A549 (cell line): Measurements from ENCODE around the gene FDCSP. TPM values are rescaled to one million over a fixed set of nuclear protein-coding genes. Genes with fewer than 3 reads are reported as not detected.
"Not testable (repeated sequence)": the region's sequence is repeated elsewhere in the genome, so short reads cannot be mapped to it uniquely, and the experiment has no call there.

Source experiments
- ATAC-seq, 2 experiments: fragments of 200-7000 bp in 1 of 2; fragments of >200 bp in 1 of 2; cut with Nextera tagmentation in 1 of 2; cut with Tn5 transposase in 1 of 2; 3 replicates each; pipeline versions ENCODE4 v1.8.0 to v1.9.1; 2018 to 2020; ENCODE audit warnings: mild to moderate bottlenecking in 1 of 2, moderate library complexity in 1 of 2
- CTCF ChIA-PET: fragments of 300-600 bp; sonication (Branson Sonifier 250); formaldehyde crosslinking; extraction: SDS; loops from one replicate; lab custom pipeline; 2021; ENCODE audit warnings: antibody characterized with exemption, inconsistent platforms; lab: Yijun Ruan, JAX
- POLR2A ChIA-PET: fragments of 350-600 bp; formaldehyde crosslinking; extraction: SDS; loops from one replicate; lab custom pipeline; 2021; ENCODE audit warnings: antibody characterized with exemption, inconsistent platforms; lab: Yijun Ruan, JAX
- DNase-seq, 2 experiments: peaks; one replicate each; pipeline versions ENCODE4 v3.0.0 to v3.0.0-alpha.2; 2011 to 2016; ENCODE audit warnings: low read depth in 1 of 2, low spot score in 1 of 2
- FAIRE-seq: peaks from 2 replicates; lab custom pipeline; 2011; peaks lifted over from hg19 to GRCh38; lab: Jason Lieb, UNC
- H3K27ac ChIP-seq, 2 experiments: fragments of >200 bp; sonication (Bioruptor Twin); formaldehyde crosslinking; 3 replicates each; pipeline ENCODE4 v1.5.1; 2016 to 2017
- H3K4me1 ChIP-seq: fragments of >200 bp; sonication (Bioruptor Twin); formaldehyde crosslinking; 3 replicates; pipeline ENCODE4 v1.6.1; 2016
- H3K4me2 ChIP-seq: fragments of >200 bp; sonication (Bioruptor Twin); formaldehyde crosslinking; 3 replicates; pipeline ENCODE4 v1.6.1; 2016
- H3K4me3 ChIP-seq: fragments of >200 bp; sonication (Bioruptor Twin); formaldehyde crosslinking; 3 replicates; pipeline ENCODE4 v1.5.1; 2016
- H3K9me3 ChIP-seq: fragments of >200 bp; sonication (Bioruptor Twin); formaldehyde crosslinking; 3 replicates; pipeline ENCODE4 v1.6.1; 2016
- CBX2 ChIP-seq: fragments of 200-600 bp; sonication (generic); IDR thresholded peaks from 2 replicates; pipeline ENCODE4 v1.6.1; 2016; ENCODE audit warnings: low read depth, mild to moderate bottlenecking, borderline replicate concordance
- CHD2 ChIP-seq: fragments of 150-350 bp; IDR thresholded peaks from 2 replicates; pipeline ENCODE4 v1.6.1; 2014; ENCODE audit warnings: low read length; ENCODE audit not compliant: partially characterized antibody
- FOSB ChIP-seq: fragments of 250-450 bp; sonication (Bioruptor Pico); IDR thresholded peaks from 2 replicates; pipeline ENCODE4 v1.5.0; 2020; ENCODE audit warnings: mild to moderate bottlenecking, moderate library complexity
- FOSL2 ChIP-seq, 2 experiments: fragments of 450-650 bp in 1 of 2; fragments of >200 bp in 1 of 2; sonication (Bioruptor Twin) in 1 of 2; formaldehyde crosslinking; IDR thresholded peaks; 2 replicates each; pipeline versions ENCODE4 v1.5.0 to v1.6.1; 2016 to 2020; ENCODE audit warnings: mild to moderate bottlenecking in 1 of 2, moderate library complexity in 1 of 2
- FOXS1 ChIP-seq: fragments of 250-450 bp; sonication (Bioruptor Pico); IDR thresholded peaks from 2 replicates; pipeline ENCODE4 v1.5.0; 2020; ENCODE audit warnings: mild to moderate bottlenecking, moderate library complexity
- GATA3 ChIP-seq: IDR thresholded peaks from 2 replicates; pipeline ENCODE4 v1.6.1; 2012; ENCODE audit warnings: borderline replicate concordance
- HOXB13 ChIP-seq: fragments of 250-450 bp; sonication (Bioruptor Pico); IDR thresholded peaks from 2 replicates; pipeline ENCODE4 v1.5.0; 2020; ENCODE audit warnings: low read depth, mild to moderate bottlenecking, moderate library complexity
- HOXB5 ChIP-seq: fragments of 250-450 bp; sonication (Bioruptor Pico); IDR thresholded peaks from 2 replicates; pipeline ENCODE4 v1.5.0; 2020; ENCODE audit warnings: mild to moderate bottlenecking, moderate library complexity
- JUNB ChIP-seq: fragments of >200 bp; sonication (Bioruptor Twin); formaldehyde crosslinking; IDR thresholded peaks from 2 replicates; pipeline ENCODE4 v1.6.1; 2016
- MAFK ChIP-seq: fragments of 450-650 bp; IDR thresholded peaks from 2 replicates; pipeline ENCODE4 v1.6.1; 2014; ENCODE audit not compliant: partially characterized antibody
- MAZ ChIP-seq: fragments of 150-350 bp; IDR thresholded peaks from 2 replicates; pipeline ENCODE4 v1.6.1; 2014; ENCODE audit warnings: antibody characterized with exemption, low read depth, low read length, borderline replicate concordance
- MYC ChIP-seq: IDR thresholded peaks from 2 replicates; pipeline ENCODE4 v1.6.1; 2012; ENCODE audit warnings: mild to moderate bottlenecking, inconsistent platforms, low read length, improper control_type of control experiment, borderline replicate concordance
- NR3C1 ChIP-seq: fragments of >200 bp; sonication (Bioruptor Twin); formaldehyde crosslinking; IDR thresholded peaks from 3 replicates; pipeline ENCODE4 v1.6.1; 2017
- POLR2A ChIP-seq: IDR thresholded peaks from 2 replicates; pipeline ENCODE4 v1.6.1; 2012; ENCODE audit warnings: mild to moderate bottlenecking, low read length
- POLR2AphosphoS2 ChIP-seq: conservative IDR thresholded peaks from 2 replicates; pipeline ENCODE4 v1.6.1; 2012; ENCODE audit warnings: low read length, improper control_type of control experiment, inconsistent platforms
- RCOR1 ChIP-seq: fragments of 150-350 bp; IDR thresholded peaks from 2 replicates; pipeline ENCODE4 v1.6.1; 2014; ENCODE audit warnings: antibody characterized with exemption, low read length, low read depth
- RNF2 ChIP-seq: fragments of 200-600 bp; sonication (generic); IDR thresholded peaks from 2 replicates; pipeline ENCODE4 v1.6.1; 2016; ENCODE audit warnings: low read depth, mild to moderate bottlenecking, antibody characterized with exemption, moderate library complexity, borderline replicate concordance
- SMC3 ChIP-seq: fragments of >200 bp; sonication (Bioruptor Twin); formaldehyde crosslinking; IDR thresholded peaks from 3 replicates; pipeline ENCODE4 v1.6.1; 2018; ENCODE audit warnings: inconsistent platforms
- TFCP2L1 ChIP-seq: fragments of 250-450 bp; sonication (Bioruptor Pico); IDR thresholded peaks from 2 replicates; pipeline ENCODE4 v1.5.0; 2021; ENCODE audit warnings: mild to moderate bottlenecking
- TP53 ChIP-seq: fragments of 250-450 bp; sonication (Bioruptor Pico); IDR thresholded peaks from 2 replicates; pipeline ENCODE4 v1.5.0; 2021; ENCODE audit warnings: mild to moderate bottlenecking, moderate library complexity
- ZFP36 ChIP-seq: fragments of 450-650 bp; IDR thresholded peaks from 2 replicates; pipeline ENCODE4 v1.6.1; 2014; ENCODE audit warnings: borderline replicate concordance; ENCODE audit not compliant: partially characterized antibody
- ZNF302 ChIP-seq: fragments of 250-450 bp; sonication (Bioruptor Pico); IDR thresholded peaks from 2 replicates; pipeline ENCODE4 v1.9.0; 2021; ENCODE audit warnings: inconsistent platforms, mild to moderate bottlenecking, moderate library complexity
- WGBS: methylation state at CpG from one replicate; pipeline ENCODE4 v1.1.6; 2017; ENCODE audit errors: missing lambda C conversion rate; 5-methylcytosine and 5-hydroxymethylcytosine counted together
- polyA plus RNA-seq, 4 experiments: library from polyadenylated mRNA; depleted of rRNA in 3 of 4; stranded (reverse); fragments of >200 nt; fragmentation: RNase III in 1 of 4; extraction: RNeasy Plus Mini Kit Qiagen cat#74134 plus additional on column Dnase treatment in 1 of 4; gene quantifications; 2 replicates in 3 of 4; 3 replicates in 1 of 4; pipeline ENCODE4 v1.2.3, GENCODE V29; 2011 to 2017
- TF ChIP-seq, protein P1 (sequence below): fragments of >200 bp; sonication (Bioruptor Twin); formaldehyde crosslinking; IDR thresholded peaks from 3 replicates; pipeline ENCODE4 v1.6.1; 2016
- TF ChIP-seq, protein P2 (sequence below): IDR thresholded peaks from 2 replicates; pipeline ENCODE4 v1.6.1; 2012
- TF ChIP-seq, protein P3 (sequence below): fragments of 150-350 bp; IDR thresholded peaks from 2 replicates; pipeline ENCODE4 v1.6.1; 2014; ENCODE audit warnings: low read depth, mild to moderate bottlenecking, low read length

Gene FDCSP
- polyA plus RNA-seq, 2 of the 4 experiments (the other 2 are of a cell fraction), result not detected

DNA sequence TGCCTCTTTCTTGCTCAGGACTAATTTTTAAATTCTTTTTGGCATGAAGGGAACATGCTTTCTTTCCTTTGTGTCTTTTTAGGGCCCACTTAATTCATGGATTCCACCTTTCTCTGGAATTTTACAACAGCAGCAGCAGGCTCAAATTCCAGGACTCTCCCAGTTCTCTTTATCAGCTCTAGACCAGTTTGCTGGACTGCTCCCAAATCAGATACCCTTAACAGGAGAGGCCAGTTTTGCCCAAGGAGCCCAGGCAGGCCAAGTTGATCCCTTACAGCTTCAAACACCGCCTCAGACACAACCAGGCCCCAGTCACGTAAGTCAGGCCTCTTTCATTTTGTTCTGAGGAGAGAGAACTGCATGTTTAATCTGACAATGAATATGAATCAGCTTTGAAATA lies 28.1 kb upstream of the FDCSP start:
- CTCF ChIA-PET, result no interaction called here
- Histone ChIP-seq H3K9me3 (no peaks in the 10 kb centered on the region), H3K4me2 (no peak overlapping the region), H3K4me3 (no peak overlapping the region), H3K4me1 (no peaks in the 10 kb centered on the region), H3K27ac (no peak overlapping the region)
- POLR2A ChIA-PET, result no interaction called here
- WGBS, result 21% methylated on average over 2 of the region's 2 CpGs
- TF ChIP-seq NR3C1 (no peak), HOXB5 (CRISPR knock-in tag) (no peak), SMC3 (no peak), FOXS1 (CRISPR knock-in tag) (no peak), FOSL2 (IDR thresholded peaks at IDR 0.05) (no peak), FOSL2 (CRISPR knock-in tag; IDR thresholded peaks at IDR 0.05) (no peak), MYC (no peak), TP53 (CRISPR knock-in tag) (no peak), POLR2AphosphoS2 (no peak), MAZ (no peak), MAFK (no peak), RCOR1 (no peak), ZFP36 (no peak), JUNB (no peak), ZNF302 (CRISPR knock-in tag) (no peak), CBX2 (no peak), RNF2 (no peak)
- TF ChIP-seq, protein P1, sequence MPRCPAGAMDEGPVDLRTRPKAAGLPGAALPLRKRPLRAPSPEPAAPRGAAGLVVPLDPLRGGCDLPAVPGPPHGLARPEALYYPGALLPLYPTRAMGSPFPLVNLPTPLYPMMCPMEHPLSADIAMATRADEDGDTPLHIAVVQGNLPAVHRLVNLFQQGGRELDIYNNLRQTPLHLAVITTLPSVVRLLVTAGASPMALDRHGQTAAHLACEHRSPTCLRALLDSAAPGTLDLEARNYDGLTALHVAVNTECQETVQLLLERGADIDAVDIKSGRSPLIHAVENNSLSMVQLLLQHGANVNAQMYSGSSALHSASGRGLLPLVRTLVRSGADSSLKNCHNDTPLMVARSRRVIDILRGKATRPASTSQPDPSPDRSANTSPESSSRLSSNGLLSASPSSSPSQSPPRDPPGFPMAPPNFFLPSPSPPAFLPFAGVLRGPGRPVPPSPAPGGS, result no peak
- TF ChIP-seq, protein P2, sequence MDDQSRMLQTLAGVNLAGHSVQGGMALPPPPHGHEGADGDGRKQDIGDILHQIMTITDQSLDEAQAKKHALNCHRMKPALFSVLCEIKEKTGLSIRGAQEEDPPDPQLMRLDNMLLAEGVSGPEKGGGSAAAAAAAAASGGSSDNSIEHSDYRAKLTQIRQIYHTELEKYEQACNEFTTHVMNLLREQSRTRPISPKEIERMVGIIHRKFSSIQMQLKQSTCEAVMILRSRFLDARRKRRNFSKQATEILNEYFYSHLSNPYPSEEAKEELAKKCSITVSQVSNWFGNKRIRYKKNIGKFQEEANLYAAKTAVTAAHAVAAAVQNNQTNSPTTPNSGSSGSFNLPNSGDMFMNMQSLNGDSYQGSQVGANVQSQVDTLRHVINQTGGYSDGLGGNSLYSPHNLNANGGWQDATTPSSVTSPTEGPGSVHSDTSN, result no peak
- TF ChIP-seq, protein P3, sequence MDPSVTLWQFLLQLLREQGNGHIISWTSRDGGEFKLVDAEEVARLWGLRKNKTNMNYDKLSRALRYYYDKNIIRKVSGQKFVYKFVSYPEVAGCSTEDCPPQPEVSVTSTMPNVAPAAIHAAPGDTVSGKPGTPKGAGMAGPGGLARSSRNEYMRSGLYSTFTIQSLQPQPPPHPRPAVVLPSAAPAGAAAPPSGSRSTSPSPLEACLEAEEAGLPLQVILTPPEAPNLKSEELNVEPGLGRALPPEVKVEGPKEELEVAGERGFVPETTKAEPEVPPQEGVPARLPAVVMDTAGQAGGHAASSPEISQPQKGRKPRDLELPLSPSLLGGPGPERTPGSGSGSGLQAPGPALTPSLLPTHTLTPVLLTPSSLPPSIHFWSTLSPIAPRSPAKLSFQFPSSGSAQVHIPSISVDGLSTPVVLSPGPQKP, result no peak
- ATAC-seq (no peak), FAIRE-seq (no peak), DNase-seq (no peak)

DNA sequence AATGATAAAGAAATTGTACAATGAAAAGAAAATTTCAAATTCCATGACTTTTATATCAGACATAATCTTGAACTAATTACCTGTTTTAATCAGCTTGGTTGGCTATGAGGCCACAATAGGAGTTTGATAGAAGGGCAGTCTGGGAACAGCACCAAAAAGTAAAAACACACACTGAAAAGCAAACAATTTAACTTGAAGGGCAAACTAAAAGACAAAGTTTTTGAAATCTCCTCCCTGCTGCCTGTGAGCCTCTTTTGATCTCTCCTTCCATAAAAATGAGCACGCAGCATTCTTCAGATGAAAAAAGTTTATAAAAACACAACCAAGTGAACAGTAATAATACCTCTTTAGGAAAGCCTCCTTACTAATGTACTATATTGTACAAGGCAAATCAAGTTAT lies 22.3 kb upstream of the FDCSP start:
- ATAC-seq (no peak), DNase-seq (no peak), FAIRE-seq (no peak)
- Histone ChIP-seq H3K4me1 (no peaks in the 10 kb centered on the region), H3K4me2 (no peak overlapping the region), H3K27ac (no peak overlapping the region), H3K4me3 (no peak overlapping the region), H3K9me3 (no peaks in the 10 kb centered on the region)
- CTCF ChIA-PET, result no interaction called here
- POLR2A ChIA-PET, result no interaction called here
- 18% methylated on average over 1 of the region's 1 CpG for WGBS
- TF ChIP-seq FOSB (CRISPR knock-in tag), result no peak
- no peak for TF ChIP-seq CBX2
- TF ChIP-seq TFCP2L1 (CRISPR knock-in tag), result no peak
- TF ChIP-seq RNF2, result no peak
- TF ChIP-seq GATA3, result no peak
- TF ChIP-seq POLR2A, result no peak
- no peak for TF ChIP-seq HOXB13
- TF ChIP-seq CHD2, result no peak

DNA sequence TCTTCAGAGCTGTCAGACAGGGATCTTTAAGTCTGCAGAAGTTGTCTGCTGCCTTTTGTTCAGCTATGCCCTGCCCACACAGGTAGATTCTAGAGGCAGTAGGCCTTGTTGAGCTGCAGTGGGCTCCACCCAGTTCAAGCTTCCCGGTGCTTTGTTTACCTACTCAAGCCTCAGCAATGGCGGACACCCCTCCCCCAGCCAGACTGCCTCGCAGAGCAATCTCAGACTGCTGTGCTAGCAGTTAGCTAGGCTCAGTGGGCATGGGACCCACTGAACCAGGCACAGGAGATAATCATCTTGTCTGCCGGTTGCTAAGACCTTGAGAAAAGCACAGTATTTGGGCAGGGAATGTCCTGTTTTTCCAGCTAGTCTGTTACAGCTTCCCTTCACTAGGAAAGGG lies 13.2 kb upstream of the FDCSP start:
- FAIRE-seq, H3K4me2 ChIP-seq, POLR2A ChIA-PET: not testable (repeated sequence)

DNA sequence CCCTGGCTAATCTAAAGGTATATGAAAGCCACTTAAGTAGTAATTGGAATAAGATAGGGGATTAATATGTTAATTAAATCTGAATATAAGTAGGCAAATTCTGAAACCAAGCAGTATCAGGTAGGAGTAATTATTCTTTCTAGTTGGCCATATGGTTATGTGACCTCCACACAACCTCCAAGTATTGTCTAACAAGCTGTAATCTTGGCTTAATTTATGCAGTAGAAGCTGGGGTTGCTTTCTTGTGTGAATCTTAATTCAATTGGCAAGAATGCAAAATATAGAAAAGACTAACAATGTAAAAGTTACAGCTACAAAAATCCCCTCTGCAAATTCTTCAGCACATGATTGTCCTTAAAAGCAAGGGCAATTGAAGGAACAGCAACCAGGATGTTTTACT lies 9.8 kb upstream of the FDCSP start:
- FAIRE-seq, POLR2A ChIA-PET, DNase-seq, H3K4me2 ChIP-seq, H3K4me1 ChIP-seq, CTCF ChIA-PET, H3K4me3 ChIP-seq, ATAC-seq, H3K27ac ChIP-seq, H3K9me3 ChIP-seq: not testable (repeated sequence)

More for the DNA sequence above, 13.2 kb upstream of the FDCSP start:
- H3K9me3 ChIP-seq, CTCF ChIA-PET, H3K4me1 ChIP-seq, H3K27ac ChIP-seq, DNase-seq, ATAC-seq, H3K4me3 ChIP-seq: not testable (repeated sequence)
- WGBS, result 22% methylated on average over 2 of the region's 4 CpGs

DNA sequence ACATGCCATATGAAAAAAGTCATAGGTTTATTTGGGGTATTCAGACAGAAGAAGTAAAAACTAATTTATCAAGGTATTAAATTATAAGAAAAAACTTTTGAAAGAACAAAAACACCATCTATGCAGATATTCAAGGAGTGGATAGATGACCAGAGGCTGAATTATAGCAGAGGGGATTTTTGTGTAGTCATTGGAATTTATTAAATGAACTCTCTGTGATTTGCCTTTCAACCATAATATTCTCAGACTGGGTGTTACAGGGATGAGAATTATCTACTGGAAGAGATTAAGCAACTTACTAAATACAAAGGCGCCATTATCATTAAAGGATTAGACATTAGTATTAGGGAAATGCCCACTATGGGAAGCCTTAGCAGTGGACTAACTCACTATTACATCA lies 9.4 kb upstream of the FDCSP start:
- FAIRE-seq, POLR2A ChIA-PET, CTCF ChIA-PET, ATAC-seq, H3K4me2 ChIP-seq, H3K4me1 ChIP-seq, DNase-seq, H3K4me3 ChIP-seq, H3K27ac ChIP-seq, H3K9me3 ChIP-seq: not testable (repeated sequence)
- 68% methylated on average over 1 of the region's 1 CpG for WGBS

DNA sequence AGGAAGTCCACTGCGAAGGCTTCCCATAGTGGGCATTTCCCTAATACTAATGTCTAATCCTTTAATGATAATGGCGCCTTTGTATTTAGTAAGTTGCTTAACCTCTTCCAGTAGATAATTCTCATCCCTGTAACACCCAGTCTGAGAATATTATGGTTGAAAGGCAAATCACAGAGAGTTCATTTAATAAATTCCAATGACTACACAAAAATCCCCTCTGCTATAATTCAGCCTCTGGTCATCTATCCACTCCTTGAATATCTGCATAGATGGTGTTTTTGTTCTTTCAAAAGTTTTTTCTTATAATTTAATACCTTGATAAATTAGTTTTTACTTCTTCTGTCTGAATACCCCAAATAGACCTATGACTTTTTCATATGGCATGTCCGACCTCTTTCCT lies 4.5 kb upstream of the FDCSP start:
- CTCF ChIA-PET, H3K9me3 ChIP-seq, H3K4me1 ChIP-seq, ATAC-seq, H3K27ac ChIP-seq, H3K4me3 ChIP-seq, H3K4me2 ChIP-seq, DNase-seq, POLR2A ChIA-PET, FAIRE-seq: not testable (repeated sequence)
- WGBS, result 62% methylated on average over 3 of the region's 3 CpGs
